HCT116 (cell line): ENCODE measurements around the gene ZBTB16. TPM values are rescaled to one million over a fixed set of nuclear protein-coding genes. Genes with fewer than 3 reads are reported as not detected.

Experiments used
- ATAC-seq: fragments of 200-7000 bp; cut with Tn5 transposase; 2 replicates; pipeline ENCODE4 v1.9.1; 2020; ENCODE audit warnings: mild to moderate bottlenecking, moderate library complexity
- BruUV-seq: library from RNA; stranded (reverse); fragments of 400-500 nt; replicated peaks from 2 replicates; lab custom pipeline; 2021; lab: Mats Ljungman, UMichigan
- CTCF ChIA-PET: fragments of 300-600 bp; sonication (Branson Sonifier 250); formaldehyde crosslinking; loops from one replicate; lab custom pipeline; 2021; ENCODE audit warnings: antibody characterized with exemption; lab: Charles Lee
- POLR2A ChIA-PET: fragments of 300-600, 350-600 bp; sonication (Branson Sonifier 250); formaldehyde crosslinking; loops from one replicate; lab custom pipeline; 2021; ENCODE audit warnings: antibody characterized with exemption; lab: Charles Lee
- RAD21 ChIA-PET, 2 experiments: fragments of 300-600 bp; sonication (Branson Sonifier 250); formaldehyde crosslinking; loops; one replicate each; lab custom pipeline; 2023; ENCODE audit warnings: low total read pairs in 2 of 2; ENCODE audit not compliant: uncharacterized antibody in 2 of 2, unreplicated experiment in 2 of 2, low non-redundant PET in 1 of 2; lab: Charles Lee
- DNase-seq: peaks from one replicate; pipeline ENCODE4 v3.0.0-alpha.2; 2010; ENCODE audit warnings: low read depth, low spot score
- H2AFZ ChIP-seq: fragments of 200-600 bp; shearing (Covaris generic), sonication (generic); 2 replicates; pipeline ENCODE4 v1.6.1; 2017; ENCODE audit warnings: low read depth, mixed run types, mixed read lengths, antibody characterized with exemption, low read length; ENCODE audit not compliant: poor library complexity, severe bottlenecking
- H3K27ac ChIP-seq: 2 replicates; pipeline ENCODE4 v1.5.1; 2012; ENCODE audit warnings: low read depth, low read length
- H3K27me3 ChIP-seq: fragments of 200-600 bp; sonication (generic); 2 replicates; pipeline ENCODE4 v1.6.1; 2016; ENCODE audit warnings: mixed run types, low read length, mixed read lengths; ENCODE audit not compliant: insufficient read depth
- H3K36me3 ChIP-seq, 2 experiments: fragments of 200-500 bp in 1 of 2; fragments of 200-600 bp in 1 of 2; sonication (Bioruptor generic) in 1 of 2; sonication (generic) in 1 of 2; 2 replicates each; pipeline versions ENCODE4 v1.5.1 to v1.6.1; 2014 to 2016; ENCODE audit warnings: low read length in 2 of 2, inconsistent platforms in 1 of 2, mixed read lengths in 1 of 2, mixed run types in 1 of 2; ENCODE audit not compliant: insufficient read depth in 2 of 2, control insufficient read depth in 1 of 2
- H3K4me1 ChIP-seq, 2 experiments: fragments of 200-600 bp in 1 of 2; sonication (generic) in 1 of 2; 2 replicates each; pipeline versions ENCODE4 v1.5.1 to v1.6.1; 2012 to 2017; ENCODE audit warnings: low read length in 2 of 2, inconsistent platforms in 1 of 2, mild to moderate bottlenecking in 1 of 2, mixed read lengths in 1 of 2, mixed run types in 1 of 2, moderate library complexity in 1 of 2; ENCODE audit not compliant: insufficient read depth in 2 of 2, control insufficient read depth in 1 of 2
- H3K4me2 ChIP-seq: fragments of 200-600 bp; sonication (generic); 2 replicates; pipeline ENCODE4 v1.6.1; 2017; ENCODE audit warnings: mixed run types, low read length, mixed read lengths
- H3K4me3 ChIP-seq, 2 experiments: fragments of 200-600 bp in 1 of 2; sonication (generic) in 1 of 2; replicated peaks in 1 of 2; 2 replicates each; pipeline ENCODE4 v1.5.1; 2011 to 2016; ENCODE audit warnings: low read length in 2 of 2, control low read depth in 1 of 2, low read depth in 1 of 2, mild to moderate bottlenecking in 1 of 2, mixed read lengths in 1 of 2, mixed run types in 1 of 2
- H3K79me2 ChIP-seq: fragments of 200-600 bp; sonication (generic); 2 replicates; pipeline ENCODE4 v1.6.1; 2017; ENCODE audit warnings: mild to moderate bottlenecking, mixed run types, low read length, moderate library complexity, mixed read lengths; ENCODE audit not compliant: insufficient read depth
- H3K9ac ChIP-seq: fragments of 200-600 bp; sonication (generic); 2 replicates; pipeline ENCODE4 v1.6.1; 2016; ENCODE audit warnings: low read length, mixed read lengths
- H3K9me2 ChIP-seq: fragments of 200-600 bp; sonication (generic), shearing (Covaris generic); 2 replicates; pipeline ENCODE4 v1.6.1; 2017; ENCODE audit warnings: mixed run types, mild to moderate bottlenecking, moderate library complexity; ENCODE audit not compliant: insufficient read depth
- H3K9me3 ChIP-seq, 2 experiments: fragments of 200-500 bp in 1 of 2; fragments of 200-600 bp in 1 of 2; sonication (Bioruptor generic) in 1 of 2; sonication (generic) in 1 of 2; 2 replicates each; pipeline ENCODE4 v1.6.1; 2014 to 2017; ENCODE audit warnings: low read length in 2 of 2, mixed read lengths in 2 of 2, inconsistent platforms in 1 of 2, low read depth in 1 of 2, mild to moderate bottlenecking in 1 of 2, mixed run types in 1 of 2, moderate library complexity in 1 of 2; ENCODE audit not compliant: control insufficient read depth in 1 of 2, insufficient read depth in 1 of 2
- H4K20me1 ChIP-seq: fragments of 200-600 bp; sonication (generic), shearing (Covaris generic); 2 replicates; pipeline ENCODE4 v1.6.1; 2017; ENCODE audit warnings: mixed run types, mild to moderate bottlenecking, moderate library complexity; ENCODE audit not compliant: insufficient read depth
- ATF3 ChIP-seq: IDR thresholded peaks from 2 replicates; pipeline ENCODE4 v1.6.1; 2012
- EGR1 ChIP-seq: IDR thresholded peaks from 2 replicates; pipeline ENCODE4 v1.6.1; 2012; ENCODE audit warnings: low read depth
- ELF1 ChIP-seq: IDR thresholded peaks from 2 replicates; pipeline ENCODE4 v1.6.1; 2012; ENCODE audit warnings: low read depth, borderline replicate concordance
- EZH2phosphoT487 ChIP-seq: fragments of 200-600 bp; IDR thresholded peaks from 2 replicates; pipeline ENCODE4 v1.6.1; 2018; ENCODE audit warnings: antibody characterized with exemption, borderline replicate concordance
- FOSL1 ChIP-seq: IDR thresholded peaks from 2 replicates; pipeline ENCODE4 v1.6.1; 2012; ENCODE audit warnings: low read depth
- JUND ChIP-seq: IDR thresholded peaks from 2 replicates; pipeline ENCODE4 v1.6.1; 2012
- POLR2AphosphoS5 ChIP-seq: IDR thresholded peaks from 2 replicates; pipeline ENCODE4 v1.6.1; 2011; ENCODE audit warnings: mild to moderate bottlenecking, low read depth, low read length, moderate library complexity
- REST ChIP-seq: IDR thresholded peaks from 2 replicates; pipeline ENCODE4 v1.6.1; 2012; ENCODE audit warnings: low read depth
- SP1 ChIP-seq: IDR thresholded peaks from 2 replicates; pipeline ENCODE4 v1.6.1; 2012; ENCODE audit warnings: low read depth
- SRF ChIP-seq: IDR thresholded peaks from 2 replicates; pipeline ENCODE4 v1.6.1; 2012; ENCODE audit warnings: low read depth
- TCF7L2 ChIP-seq: IDR thresholded peaks from 2 replicates; pipeline ENCODE4 v1.7.0; 2011; ENCODE audit warnings: borderline replicate concordance, inconsistent platforms; ENCODE audit not compliant: insufficient read depth, insufficient read length; ENCODE audit errors: extremely low read depth
- YY1 ChIP-seq: IDR thresholded peaks from 2 replicates; pipeline ENCODE4 v1.6.1; 2011; ENCODE audit warnings: low read length, low read depth, moderate library complexity, mild to moderate bottlenecking; ENCODE audit not compliant: insufficient replicate concordance; ENCODE audit errors: extremely low read depth
- ZFX ChIP-seq: fragments of 450-650 bp; IDR thresholded peaks from 2 replicates; pipeline ENCODE4 v1.6.1; 2017
- ZNF274 ChIP-seq: fragments of 200-500 bp; sonication (Bioruptor generic); IDR thresholded peaks from 2 replicates; pipeline ENCODE4 v1.6.1; 2014; ENCODE audit warnings: mild to moderate bottlenecking, low read depth, low read length, inconsistent platforms
- intact Hi-C: fragments of 100-400 bp; cut with micrococcal nuclease; formaldehyde crosslinking; loops from 2 replicates; pipeline ENCODE4 v1.10.0; 2022
- total RNA-seq: library from RNA; stranded (reverse); gene quantifications from one replicate; pipeline ENCODE4 v1.2.1, GENCODE V29; 2021; ENCODE audit not compliant: unreplicated experiment
- TF ChIP-seq, protein P1 (sequence below): IDR thresholded peaks from 2 replicates; pipeline ENCODE4 v1.6.1; 2012

ZBTB16 gene
- total RNA-seq, 1 experiment from 2014 or later = 0.30 TPM

DNA sequence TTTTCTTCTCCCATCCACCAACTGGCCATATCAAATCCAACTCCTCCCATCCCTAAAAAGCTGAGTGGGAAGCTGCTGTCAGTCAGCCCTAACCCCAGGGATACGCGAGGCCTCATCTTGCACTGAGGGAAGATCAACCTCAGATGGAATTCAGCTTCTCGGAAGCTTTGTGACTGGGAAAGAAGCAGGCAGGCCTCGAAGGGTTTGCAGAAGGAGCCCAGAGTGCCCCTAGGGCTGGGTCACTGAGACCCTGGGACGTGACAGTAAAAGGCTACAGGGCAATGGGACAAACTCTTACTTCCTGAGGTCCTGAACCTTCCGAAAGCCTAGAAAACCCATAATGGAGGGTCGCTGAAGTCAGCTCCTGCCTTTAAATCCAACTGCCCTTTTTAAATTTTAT lies 202.3 kb downstream of the ZBTB16 start:
- ChIA-PET POLR2A (no interaction called here), CTCF (interaction anchor here (0.7 to 6.6 kb wide), 20 partner anchors 13 to 1467 kb away, joined by 3 to 74 read pairs (median 4); no protein-coding TSS in a partner anchor), RAD21 (interaction anchor here (1.2 to 3.1 kb wide), 4 partner anchors 267 to 365 kb away, joined by 5 to 10 read pairs (median 8); no protein-coding TSS in a partner anchor)
- Histone ChIP-seq H3K9me3 (no peaks in the 10 kb centered on the region), H3K27me3 (peaks cover 25% of the 10 kb centered on the region; the same call in 1 of the 2 replicates), H3K4me2 (no peak overlapping the region), H3K9ac (no peak overlapping the region), H3K4me3 (no peak overlapping the region), H3K9me2 (no peaks in the 10 kb centered on the region), H3K36me3 (no peaks in the 10 kb centered on the region), H4K20me1 (no peaks in the 10 kb centered on the region), H2AFZ (no peak overlapping the region), H3K27ac (no peak overlapping the region), H3K4me1 (no peaks in the 10 kb centered on the region), H3K79me2 (no peaks in the 10 kb centered on the region)
- TF ChIP-seq SRF (no peak), TCF7L2 (no peak), ZFX (no peak), ATF3 (no peak), FOSL1 (no peak), JUND (no peak), SP1 (no peak), ELF1 (no peak), POLR2AphosphoS5 (no peak), ZNF274 (no peak), REST (no peak), EZH2phosphoT487 (no peak), YY1 (no peak), EGR1 (no peak)
- TF ChIP-seq, protein P1, sequence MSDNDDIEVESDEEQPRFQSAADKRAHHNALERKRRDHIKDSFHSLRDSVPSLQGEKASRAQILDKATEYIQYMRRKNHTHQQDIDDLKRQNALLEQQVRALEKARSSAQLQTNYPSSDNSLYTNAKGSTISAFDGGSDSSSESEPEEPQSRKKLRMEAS = no peak
- no peak for ATAC-seq
- intact Hi-C loops = loop anchor here (1.0 to 5.0 kb wide), 7 partner anchors 79 to 1974 kb away; no protein-coding TSS in a partner anchor
- DNase-seq = no peak
- BruUV-seq = no TSS peak
